HFF-Myc (cell line): ENCODE results near the gene RIOK2.

Source experiments
- DNase-seq: peaks from one replicate; pipeline ENCODE4 v3.0.0-alpha.2; 2011; ENCODE audit warnings: low read depth; ENCODE audit errors: extremely low read depth
- H3K4me3 ChIP-seq: replicated peaks from 2 replicates; pipeline ENCODE4 v1.5.1; 2011; ENCODE audit warnings: low read depth, mild to moderate bottlenecking, control low read depth, low read length
- TF ChIP-seq, protein P1 (sequence below): IDR thresholded peaks from 2 replicates; pipeline ENCODE4 v1.5.1; 2012; ENCODE audit warnings: mild to moderate bottlenecking, low read depth, low read length, control low read depth; ENCODE audit errors: missing control alignments

Gene RIOK2

GRCh38 chr5:97162045-97162444 is 21.0 kb downstream of the RIOK2 start:
- DNase-seq: peak; percentile 61
- TF ChIP-seq, protein P1, sequence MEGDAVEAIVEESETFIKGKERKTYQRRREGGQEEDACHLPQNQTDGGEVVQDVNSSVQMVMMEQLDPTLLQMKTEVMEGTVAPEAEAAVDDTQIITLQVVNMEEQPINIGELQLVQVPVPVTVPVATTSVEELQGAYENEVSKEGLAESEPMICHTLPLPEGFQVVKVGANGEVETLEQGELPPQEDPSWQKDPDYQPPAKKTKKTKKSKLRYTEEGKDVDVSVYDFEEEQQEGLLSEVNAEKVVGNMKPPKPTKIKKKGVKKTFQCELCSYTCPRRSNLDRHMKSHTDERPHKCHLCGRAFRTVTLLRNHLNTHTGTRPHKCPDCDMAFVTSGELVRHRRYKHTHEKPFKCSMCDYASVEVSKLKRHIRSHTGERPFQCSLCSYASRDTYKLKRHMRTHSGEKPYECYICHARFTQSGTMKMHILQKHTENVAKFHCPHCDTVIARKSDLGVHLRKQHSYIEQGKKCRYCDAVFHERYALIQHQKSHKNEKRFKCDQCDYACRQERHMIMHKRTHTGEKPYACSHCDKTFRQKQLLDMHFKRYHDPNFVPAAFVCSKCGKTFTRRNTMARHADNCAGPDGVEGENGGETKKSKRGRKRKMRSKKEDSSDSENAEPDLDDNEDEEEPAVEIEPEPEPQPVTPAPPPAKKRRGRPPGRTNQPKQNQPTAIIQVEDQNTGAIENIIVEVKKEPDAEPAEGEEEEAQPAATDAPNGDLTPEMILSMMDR: peak; percentile 84
- no peak overlapping the region for H3K4me3 ChIP-seq

DNA sequence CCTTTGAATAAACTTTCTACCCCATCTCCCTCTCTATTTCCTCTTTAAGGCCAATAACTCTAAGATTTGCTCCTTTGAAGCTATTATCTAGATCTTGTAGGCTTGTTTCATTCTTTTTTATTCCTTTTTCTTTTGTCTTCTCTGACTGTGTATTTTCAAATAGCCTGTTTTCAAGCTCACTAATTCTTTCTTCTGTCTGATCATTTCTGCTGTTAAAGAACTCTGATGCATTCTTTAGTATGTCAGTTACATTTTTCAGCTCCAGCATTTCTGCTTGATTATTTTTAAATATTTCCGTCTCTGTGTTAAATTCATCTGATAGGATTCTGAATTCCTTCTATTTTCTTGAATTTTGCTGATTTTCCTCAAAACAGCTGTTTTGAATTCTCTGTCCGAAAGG is 25.4 kb downstream of the RIOK2 start:
- no peak for DNase-seq
- TF ChIP-seq, protein P1: no peak
- no peak overlapping the region for H3K4me3 ChIP-seq

DNA sequence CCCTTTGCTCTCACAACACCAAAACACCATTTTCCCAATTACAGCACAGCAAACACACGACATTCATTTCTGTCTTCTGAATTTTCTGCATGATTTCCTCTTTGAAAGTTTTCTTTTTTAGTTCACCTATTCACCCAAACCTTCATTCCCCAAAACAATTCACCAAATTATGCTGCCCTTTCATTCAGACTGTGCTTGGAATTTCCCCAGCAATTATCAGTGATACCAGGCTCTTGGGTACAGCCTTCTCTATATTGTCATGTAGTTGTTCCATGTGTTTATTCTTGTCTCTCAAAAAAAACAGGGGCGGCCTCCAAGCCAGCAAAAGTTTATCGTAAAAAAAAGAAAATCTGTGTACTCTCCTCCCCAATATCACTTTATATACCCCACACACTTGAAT is 31.7 kb downstream of the RIOK2 start:
- TF ChIP-seq, protein P1: no peak
- no peak overlapping the region for H3K4me3 ChIP-seq

DNA sequence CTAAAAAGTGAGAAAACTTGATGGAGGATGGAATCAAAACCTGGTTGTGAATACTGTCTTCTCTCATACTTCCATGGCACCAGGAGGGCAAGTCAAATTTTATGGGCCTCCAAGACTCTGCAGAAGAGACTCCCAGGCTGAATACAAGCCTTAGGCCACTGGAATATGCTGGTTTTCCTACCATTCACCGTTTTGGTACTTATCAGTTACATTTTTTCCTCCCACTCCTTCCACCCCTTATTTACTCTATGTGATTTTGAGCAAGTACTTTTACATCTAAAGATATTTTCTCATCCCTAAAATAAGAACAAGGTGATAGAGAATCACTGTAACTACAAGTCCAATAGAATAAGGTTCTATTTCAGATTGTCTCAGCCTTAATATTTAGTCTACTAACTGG is 32.6 kb downstream of the RIOK2 start:
- DNase-seq: no peak
- TF ChIP-seq, protein P1: no peak
- H3K4me3 ChIP-seq: no peak overlapping the region

More for the DNA sequence above, 31.7 kb downstream of the RIOK2 start:
- no peak for DNase-seq

DNA sequence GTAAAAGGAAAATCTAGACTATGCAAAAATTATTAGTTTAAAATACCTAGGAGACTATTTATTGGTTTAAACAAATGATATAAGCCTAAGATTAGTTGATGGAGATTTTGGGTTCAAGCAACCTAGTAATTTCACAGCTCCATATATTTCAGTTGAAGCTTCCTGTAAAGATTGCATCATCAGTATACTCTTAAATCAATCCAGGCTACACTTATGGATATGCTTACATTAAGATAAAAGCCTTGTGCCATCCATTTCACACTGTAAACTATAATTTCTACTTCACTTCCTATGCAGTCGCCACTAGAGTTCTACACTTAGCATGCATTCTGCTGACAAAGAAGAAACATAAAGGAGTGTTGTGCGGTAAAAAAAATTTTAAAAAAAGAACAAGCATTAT is 33.3 kb downstream of the RIOK2 start:
- no peak overlapping the region for H3K4me3 ChIP-seq
- no peak for DNase-seq

GRCh38 chr5:97148288-97148687 is 34.8 kb downstream of the RIOK2 start:
- TF ChIP-seq, protein P1: no peak
- DNase-seq: no peak
- no peak overlapping the region for H3K4me3 ChIP-seq

More for the DNA sequence above, 33.3 kb downstream of the RIOK2 start:
- TF ChIP-seq, protein P1: no peak

- no peak for DNase-seq
- TF ChIP-seq, protein P1: no peak
- no peak overlapping the region for H3K4me3 ChIP-seq
These were observed 39.3 kb downstream of the RIOK2 start for GRCh38 chr5:97143704-97144103.
